Body of pancreas (tissue), 4 donors: ENCODE data around the gene DNAH8. TPM values are rescaled to one million over a fixed set of nuclear protein-coding genes. Genes with fewer than 3 reads are reported as not detected.

Source experiments
- ATAC-seq: fragments of 150-250 bp; one replicate; pipeline ENCODE4 v1.9.1; 2016
- DNase-seq, 4 donors: peaks; one replicate each; pipeline ENCODE4 v3.0.0-alpha.2; 2019
- H3K27ac ChIP-seq, 4 donors: fragments of 200-600 bp; sonication (generic); 1 replicate in 3 of 4; 2 replicates in 1 of 4; pipeline versions ENCODE4 v1.5.1 to v1.6.1; 2016 to 2019; ENCODE audit warnings: mild to moderate bottlenecking in 1 of 4, mixed read lengths in 1 of 4, moderate library complexity in 1 of 4
- H3K27me3 ChIP-seq, 2 donors: fragments of 200-600 bp; sonication (generic); one replicate each; pipeline ENCODE4 v1.6.0; 2016; ENCODE audit warnings: mild to moderate bottlenecking in 1 of 2
- H3K36me3 ChIP-seq, 2 donors: fragments of 200-600 bp; sonication (generic); replicated peaks in 1 of 2; 2 replicates each; pipeline ENCODE4 v1.5.1; 2016; ENCODE audit warnings: low read depth in 2 of 2; ENCODE audit not compliant: insufficient read depth in 1 of 2
- H3K4me1 ChIP-seq: fragments of 200-600 bp; sonication (generic); one replicate; pipeline ENCODE4 v1.6.0; 2016
- H3K4me3 ChIP-seq, 2 donors: fragments of 200-600 bp; sonication (generic); 1 replicate in 1 of 2; 2 replicates in 1 of 2; pipeline ENCODE4 v1.5.1; 2016 to 2019
- H3K9me3 ChIP-seq, 3 donors: fragments of 200-600 bp; sonication (generic); 1 replicate in 2 of 3; 2 replicates in 1 of 3; pipeline ENCODE4 v1.5.1; 2016
- POLR2A ChIP-seq, 3 donors: fragments of 450-650 bp; IDR thresholded peaks; one replicate each; pipeline ENCODE4 v1.6.1; 2016; ENCODE audit warnings: antibody characterized with exemption in 3 of 3, mild to moderate bottlenecking in 2 of 3
- WGBS, 2 donors: methylation state at CpG; one replicate each; pipeline ENCODE4 v1.1.5; 2017; 5-methylcytosine and 5-hydroxymethylcytosine counted together
- intact Hi-C: fragments of 100-400 bp; cut with DNase I; formaldehyde crosslinking; loops from one replicate; pipeline ENCODE4 v1.15.1; 2023
- total RNA-seq, 2 donors: library from RNA; depleted of rRNA; stranded (reverse); fragments of >200 nt; gene quantifications; one replicate each; pipeline ENCODE4 v1.1.0, GENCODE V29; 2016
- TF ChIP-seq, protein P1 (sequence below), 7 experiments: fragments of 450-650 bp in 4 of 7; fragments of 200-600 bp in 3 of 7; sonication (generic) in 3 of 7; IDR thresholded peaks; one replicate each; pipeline ENCODE4 v1.5.1; 2016 to 2019; ENCODE audit warnings: antibody characterized with exemption in 7 of 7

Gene DNAH8
- total RNA-seq, 2 donors from 2014 or later: not detected

GRCh38 chr6:39062014-39062740 lies 347.1 kb downstream of the DNAH8 start:
- no peak for ATAC-seq

GRCh38 chr6:39063526-39063925 lies 348.4 kb downstream of the DNAH8 start:
- H3K4me1 ChIP-seq: no peaks in the 10 kb centered on the region
- DNase-seq (no peak), ATAC-seq (no peak)
- H3K27ac ChIP-seq: no peak overlapping the region
- H3K36me3 ChIP-seq: peaks cover 0 to 3% of the 10 kb centered on the region in 2 donors
- TF ChIP-seq, protein P1, sequence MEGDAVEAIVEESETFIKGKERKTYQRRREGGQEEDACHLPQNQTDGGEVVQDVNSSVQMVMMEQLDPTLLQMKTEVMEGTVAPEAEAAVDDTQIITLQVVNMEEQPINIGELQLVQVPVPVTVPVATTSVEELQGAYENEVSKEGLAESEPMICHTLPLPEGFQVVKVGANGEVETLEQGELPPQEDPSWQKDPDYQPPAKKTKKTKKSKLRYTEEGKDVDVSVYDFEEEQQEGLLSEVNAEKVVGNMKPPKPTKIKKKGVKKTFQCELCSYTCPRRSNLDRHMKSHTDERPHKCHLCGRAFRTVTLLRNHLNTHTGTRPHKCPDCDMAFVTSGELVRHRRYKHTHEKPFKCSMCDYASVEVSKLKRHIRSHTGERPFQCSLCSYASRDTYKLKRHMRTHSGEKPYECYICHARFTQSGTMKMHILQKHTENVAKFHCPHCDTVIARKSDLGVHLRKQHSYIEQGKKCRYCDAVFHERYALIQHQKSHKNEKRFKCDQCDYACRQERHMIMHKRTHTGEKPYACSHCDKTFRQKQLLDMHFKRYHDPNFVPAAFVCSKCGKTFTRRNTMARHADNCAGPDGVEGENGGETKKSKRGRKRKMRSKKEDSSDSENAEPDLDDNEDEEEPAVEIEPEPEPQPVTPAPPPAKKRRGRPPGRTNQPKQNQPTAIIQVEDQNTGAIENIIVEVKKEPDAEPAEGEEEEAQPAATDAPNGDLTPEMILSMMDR (IDR thresholded peaks at IDR 0.05): no peak
- TF ChIP-seq POLR2A (IDR thresholded peaks at IDR 0.05): no peak
- 62 to 77% methylated on average over 1 of the region's 1 CpG for WGBS, 2 donors
- no peaks in the 10 kb centered on the region for H3K27me3 ChIP-seq
- no peaks in the 10 kb centered on the region for H3K9me3 ChIP-seq
- H3K4me3 ChIP-seq: no peak overlapping the region
- intact Hi-C loops: no loop called here

More at GRCh38 chr6:39062014-39062740, 347.1 kb downstream of the DNAH8 start:
- 73 to 92% methylated on average over 4 to 10 of the region's 10 CpGs for WGBS, 2 donors
- Histone ChIP-seq H3K9me3 (no peaks in the 10 kb centered on the region), H3K27me3 (no peaks in the 10 kb centered on the region), H3K36me3 (peaks cover 0 to 3% of the 10 kb centered on the region in 2 donors), H3K27ac (no peak overlapping the region), H3K4me3 (no peak overlapping the region), H3K4me1 (no peaks in the 10 kb centered on the region)
- DNase-seq: no peak
- TF ChIP-seq, protein P1 (IDR thresholded peaks at IDR 0.05): no peak
- TF ChIP-seq POLR2A (IDR thresholded peaks at IDR 0.05): no peak
- intact Hi-C loops: no loop called here

- 82 to 91% methylated on average over 8 of the region's 8 CpGs for WGBS, 2 donors
- no peak overlapping the region for H3K27ac ChIP-seq
- no peaks in the 10 kb centered on the region for H3K4me1 ChIP-seq
- no peak for ATAC-seq
- no peak for DNase-seq
- no peaks in the 10 kb centered on the region for H3K9me3 ChIP-seq
- TF ChIP-seq, protein P1 (IDR thresholded peaks at IDR 0.05): no peak
- no peak for TF ChIP-seq POLR2A (IDR thresholded peaks at IDR 0.05)
- no peaks in the 10 kb centered on the region for H3K27me3 ChIP-seq
- no peak overlapping the region for H3K4me3 ChIP-seq
- H3K36me3 ChIP-seq: no peaks in the 10 kb centered on the region
- intact Hi-C loops: no loop called here
Observed at GRCh38 chr6:39065561-39065960, 350.4 kb downstream of the DNAH8 start.

DNA sequence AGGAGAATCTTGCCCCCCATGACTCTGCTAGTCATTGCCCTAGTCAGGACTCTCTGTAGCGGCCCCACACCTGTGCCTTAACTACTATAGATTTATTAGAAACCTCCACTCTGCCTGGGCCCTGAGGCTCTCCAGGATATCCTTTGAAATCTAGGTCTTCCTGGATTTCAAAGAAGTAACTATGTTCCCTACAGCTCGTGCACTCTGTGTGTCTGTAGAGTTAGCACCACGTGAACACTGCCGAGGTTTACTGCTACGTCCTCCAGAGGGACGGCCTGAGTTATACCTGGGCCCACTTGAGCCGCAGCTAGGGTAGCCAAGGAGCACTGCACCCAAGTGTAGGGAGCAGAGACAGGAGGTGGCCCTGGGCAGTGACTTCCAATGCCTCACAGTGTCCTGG lies 353.3 kb downstream of the DNAH8 start:
- H3K27me3 ChIP-seq: no peaks in the 10 kb centered on the region
- no peak for ATAC-seq
- no peaks in the 10 kb centered on the region for H3K4me1 ChIP-seq
- H3K36me3 ChIP-seq: no peaks in the 10 kb centered on the region
- no peak for DNase-seq
- H3K9me3 ChIP-seq: no peaks in the 10 kb centered on the region
- TF ChIP-seq, protein P1 (IDR thresholded peaks at IDR 0.05): no peak
- no peak for TF ChIP-seq POLR2A (IDR thresholded peaks at IDR 0.05)
- intact Hi-C loops: no loop called here
- WGBS, 2 donors: 73 to 79% methylated on average over 7 of the region's 7 CpGs
- H3K27ac ChIP-seq: no peak overlapping the region
- no peak overlapping the region for H3K4me3 ChIP-seq

DNA sequence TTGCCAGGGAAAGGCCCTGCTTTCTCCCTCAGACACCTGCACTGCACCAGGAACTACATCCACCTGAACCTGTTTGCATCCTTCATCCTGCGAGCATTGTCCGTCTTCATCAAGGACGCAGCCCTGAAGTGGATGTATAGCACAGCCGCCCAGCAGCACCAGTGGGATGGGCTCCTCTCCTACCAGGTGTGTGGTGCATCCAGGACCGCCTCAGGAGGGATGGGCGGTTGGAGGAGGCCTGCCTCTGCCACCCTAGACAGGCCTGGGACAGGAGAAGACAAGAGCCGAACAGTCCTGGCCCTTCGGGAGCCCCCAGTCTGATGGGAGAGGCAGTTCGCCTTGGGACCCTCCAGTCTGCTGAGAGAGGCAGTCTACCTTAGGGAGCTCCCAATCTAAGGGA lies 357.7 kb downstream of the DNAH8 start:
- no peaks in the 10 kb centered on the region for H3K27me3 ChIP-seq
- H3K27ac ChIP-seq: no peak overlapping the region
- no peaks in the 10 kb centered on the region for H3K9me3 ChIP-seq
- no peaks in the 10 kb centered on the region for H3K36me3 ChIP-seq
- no peaks in the 10 kb centered on the region for H3K4me1 ChIP-seq
- H3K4me3 ChIP-seq: no peak overlapping the region
- intact Hi-C loops: no loop called here
- ATAC-seq (no peak), DNase-seq (no peak)
- TF ChIP-seq, protein P1 (IDR thresholded peaks at IDR 0.05): no peak
- TF ChIP-seq POLR2A (IDR thresholded peaks at IDR 0.05): no peak
- 92 to 94% methylated on average over 5 to 9 of the region's 9 CpGs for WGBS, 2 donors
